Measurements from ENCODE around the gene CLEC18B.
"Not testable (repeated sequence)": the region's sequence is repeated elsewhere in the genome, so short reads cannot be mapped to it uniquely, and the experiment has no call there.

CLEC18B gene

GRCh38 chr16:74413920-74414319, 7.4 kb downstream of the CLEC18B start:
- not testable (repeated sequence) for H3K27me3 ChIP-seq, H3K36me3 ChIP-seq, H3K4me3 ChIP-seq, H3K9me3 ChIP-seq, H3K4me2 ChIP-seq, H4K20me1 ChIP-seq, H3K9ac ChIP-seq, H3K4me1 ChIP-seq, H3K27ac ChIP-seq

DNA sequence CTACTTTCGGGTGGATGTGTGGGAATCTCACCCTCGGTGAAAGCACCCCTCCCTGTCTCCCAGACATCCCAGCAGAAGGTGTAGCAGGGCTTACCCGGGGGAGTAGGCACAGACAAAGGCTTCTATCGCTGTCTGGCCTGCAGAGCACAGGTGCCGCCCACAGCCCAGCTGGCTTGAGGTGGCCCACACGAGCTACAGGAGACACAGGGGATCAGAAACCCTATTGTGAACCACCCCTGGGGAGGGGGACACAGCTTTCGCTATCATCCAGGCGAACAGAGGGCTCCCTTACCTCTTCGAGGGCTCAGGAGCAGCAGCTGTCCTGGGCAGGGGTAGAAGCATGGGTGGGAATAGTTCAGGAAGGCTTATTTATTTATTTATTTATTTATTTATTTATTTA, 7.8 kb downstream of the CLEC18B start:
- H3K4me2 ChIP-seq, H3K9me3 ChIP-seq, H3K4me3 ChIP-seq, H4K20me1 ChIP-seq, H3K9ac ChIP-seq, H3K27me3 ChIP-seq, H3K27ac ChIP-seq, H3K4me1 ChIP-seq, H3K36me3 ChIP-seq: not testable (repeated sequence)

GRCh38 chr16:74412775-74413390, 8.4 kb downstream of the CLEC18B start:
- H3K4me2 ChIP-seq, H3K4me1 ChIP-seq, H3K27me3 ChIP-seq, H4K20me1 ChIP-seq, H3K4me3 ChIP-seq, H3K9me3 ChIP-seq, H3K36me3 ChIP-seq, H3K9ac ChIP-seq, H3K27ac ChIP-seq: not testable (repeated sequence)

- not testable (repeated sequence) for H3K9me3 ChIP-seq, H3K36me3 ChIP-seq, H4K20me1 ChIP-seq, H3K4me3 ChIP-seq, H3K27ac ChIP-seq, H3K9ac ChIP-seq, H3K4me1 ChIP-seq, H3K4me2 ChIP-seq, H3K27me3 ChIP-seq
Measured at GRCh38 chr16:74412138-74412774, 9.0 kb downstream of the CLEC18B start.

DNA sequence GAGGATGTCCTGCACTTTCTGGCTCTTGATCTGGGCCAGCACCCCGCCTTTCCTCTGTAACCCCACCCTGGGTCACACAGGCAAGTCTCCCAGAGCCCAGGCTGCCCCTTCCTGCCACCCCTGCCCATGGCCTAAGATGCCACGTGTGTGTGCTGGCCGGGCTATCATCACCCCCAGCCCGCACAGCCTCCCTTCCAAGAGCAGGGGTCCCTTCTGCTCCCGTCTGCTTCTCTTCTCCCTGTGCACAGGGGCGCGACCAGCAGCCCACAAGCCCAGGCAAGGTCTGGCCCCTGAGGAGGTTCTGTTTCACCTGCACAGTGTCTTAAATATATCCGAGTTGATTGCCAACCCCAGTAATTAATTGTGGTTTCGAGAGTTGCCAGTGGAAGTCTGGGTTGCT, 10.3 kb downstream of the CLEC18B start:
- not testable (repeated sequence) for H3K4me1 ChIP-seq, H3K4me2 ChIP-seq, H3K27ac ChIP-seq, H4K20me1 ChIP-seq, H3K4me3 ChIP-seq, H3K36me3 ChIP-seq, H3K9ac ChIP-seq, H3K9me3 ChIP-seq
- H3K27me3 ChIP-seq, result peaks cover 11% of the 10 kb centered on the region

DNA sequence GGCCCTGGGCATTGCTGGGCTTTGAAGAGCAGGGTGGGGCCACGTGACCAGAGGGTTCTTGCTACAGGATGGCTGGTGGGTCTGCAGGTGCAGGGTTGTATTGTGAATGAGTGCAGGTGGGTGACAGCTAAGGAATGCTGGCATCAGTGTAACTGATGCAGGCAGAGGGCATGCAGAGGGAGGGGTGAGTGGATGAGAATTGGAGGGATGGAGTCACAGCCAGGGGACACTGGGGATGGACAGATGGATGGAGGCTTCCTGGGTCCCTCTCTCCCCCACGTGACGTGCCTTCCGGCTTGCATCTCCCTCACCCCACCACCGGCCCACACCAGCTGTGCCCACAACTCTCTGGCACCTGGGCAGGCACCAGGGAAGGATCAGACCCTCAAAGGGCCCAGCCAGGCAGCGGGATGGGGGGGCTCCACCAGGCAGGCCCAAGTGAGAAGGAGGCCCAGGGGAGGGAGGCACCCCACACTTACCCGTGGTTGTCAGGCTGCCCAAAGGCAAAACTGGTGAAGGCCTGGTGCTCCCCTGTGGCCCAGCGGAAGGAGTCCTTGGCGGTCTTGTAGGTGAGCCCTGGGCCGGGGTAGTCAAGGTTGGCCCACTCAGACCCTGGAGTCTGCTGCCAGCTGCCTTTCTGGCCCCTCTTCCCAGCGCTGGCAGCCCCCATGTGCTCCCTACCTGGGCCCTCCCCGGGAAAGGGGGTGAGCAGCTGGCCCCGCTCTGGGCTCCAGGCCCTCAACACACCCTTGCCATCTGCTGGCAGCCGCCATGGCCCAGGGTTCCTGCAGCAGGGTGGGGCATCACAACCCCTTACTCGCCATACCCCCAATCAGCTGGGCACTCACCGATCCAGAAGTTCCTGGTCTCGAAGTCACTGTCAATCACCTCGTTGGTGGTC, 11.0 kb downstream of the CLEC18B start:
- not testable (repeated sequence) for H3K4me2 ChIP-seq, H3K9me3 ChIP-seq, H4K20me1 ChIP-seq, H3K9ac ChIP-seq, H3K36me3 ChIP-seq, H3K4me1 ChIP-seq, H3K4me3 ChIP-seq, H3K27ac ChIP-seq
- peaks cover 11% of the 10 kb centered on the region for H3K27me3 ChIP-seq

DNA sequence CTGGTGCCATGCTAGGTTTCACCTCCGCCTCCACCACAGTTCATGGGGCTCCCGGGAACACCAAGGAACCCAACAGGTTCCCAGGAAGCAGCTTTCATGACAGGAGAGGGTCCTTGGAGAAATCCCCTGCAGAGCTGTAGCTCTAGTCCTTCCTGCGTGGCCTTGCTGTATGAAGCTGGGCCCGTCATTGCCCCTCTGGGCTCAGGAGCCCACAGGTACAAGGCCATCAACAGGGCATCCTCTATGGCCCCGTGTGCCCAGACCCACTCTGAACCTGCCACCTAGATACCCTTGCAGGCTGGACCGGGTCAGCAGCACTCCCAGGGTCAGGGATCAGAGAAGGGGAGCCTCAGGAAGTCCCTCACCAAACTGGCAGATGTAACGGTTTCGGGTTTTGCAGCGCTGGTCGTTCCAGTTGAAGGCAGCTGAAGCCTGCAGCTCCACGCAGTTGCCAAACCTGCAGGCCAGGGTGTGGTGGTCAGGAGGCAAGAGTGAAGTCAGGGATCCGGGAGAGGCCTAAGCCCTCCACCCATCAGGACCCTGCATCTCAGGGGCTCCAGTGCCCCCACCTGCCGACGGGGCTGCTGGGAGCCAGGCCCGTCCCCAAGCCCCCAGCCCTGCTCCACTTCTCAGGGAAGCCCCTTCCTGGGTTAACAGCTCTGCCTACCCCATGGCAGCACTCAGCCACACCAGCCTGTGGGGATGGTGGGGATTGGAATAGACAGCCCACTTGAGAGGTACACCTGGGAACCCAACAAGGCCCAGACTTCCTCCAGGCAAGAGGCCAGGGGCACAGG, 11.9 kb downstream of the CLEC18B start:
- H3K9ac ChIP-seq, H3K27ac ChIP-seq, H3K4me3 ChIP-seq, H4K20me1 ChIP-seq, H3K4me1 ChIP-seq, H3K4me2 ChIP-seq, H3K36me3 ChIP-seq, H3K9me3 ChIP-seq: not testable (repeated sequence)
- H3K27me3 ChIP-seq, result peaks cover 11% of the 10 kb centered on the region

- not testable (repeated sequence) for H3K36me3 ChIP-seq, H3K9ac ChIP-seq, H3K9me3 ChIP-seq, H3K4me1 ChIP-seq, H3K27ac ChIP-seq, H4K20me1 ChIP-seq
- Histone ChIP-seq H3K27me3 (peaks cover 11% of the 10 kb centered on the region), H3K4me3 (0 out of 2 replicates have a peak overlapping the region, but pooled peaks have one; percentile 41), H3K4me2 (peak overlapping the region; percentile 28; the same call in 1 of the 2 replicates)
Measured at GRCh38 chr16:74407362-74407705, 13.9 kb downstream of the CLEC18B start.

GRCh38 chr16:74406600-74407361, 14.5 kb downstream of the CLEC18B start:
- Histone ChIP-seq H3K4me3 (0 out of 2 replicates have a peak overlapping the region, but pooled peaks have one; percentile 41), H3K27me3 (peaks cover 11% of the 10 kb centered on the region), H3K4me2 (peak overlapping the region; percentile 28; the same call in 1 of the 2 replicates)
- not testable (repeated sequence) for H3K4me1 ChIP-seq, H3K27ac ChIP-seq, H3K9ac ChIP-seq, H4K20me1 ChIP-seq, H3K36me3 ChIP-seq, H3K9me3 ChIP-seq

GRCh38 chr16:74404148-74404933, 16.9 kb downstream of the CLEC18B start:
- peaks cover 11% of the 10 kb centered on the region for H3K27me3 ChIP-seq
- not testable (repeated sequence) for H3K9ac ChIP-seq, H3K27ac ChIP-seq, H3K36me3 ChIP-seq, H3K4me3 ChIP-seq, H4K20me1 ChIP-seq, H3K4me2 ChIP-seq, H3K4me1 ChIP-seq, H3K9me3 ChIP-seq

- H3K4me1 ChIP-seq, H4K20me1 ChIP-seq, H3K27ac ChIP-seq, H3K27me3 ChIP-seq, H3K4me2 ChIP-seq, H3K4me3 ChIP-seq, H3K9ac ChIP-seq, H3K36me3 ChIP-seq, H3K9me3 ChIP-seq: not testable (repeated sequence)
Measured at GRCh38 chr16:74400238-74400637, 21.0 kb downstream of the CLEC18B start.

DNA sequence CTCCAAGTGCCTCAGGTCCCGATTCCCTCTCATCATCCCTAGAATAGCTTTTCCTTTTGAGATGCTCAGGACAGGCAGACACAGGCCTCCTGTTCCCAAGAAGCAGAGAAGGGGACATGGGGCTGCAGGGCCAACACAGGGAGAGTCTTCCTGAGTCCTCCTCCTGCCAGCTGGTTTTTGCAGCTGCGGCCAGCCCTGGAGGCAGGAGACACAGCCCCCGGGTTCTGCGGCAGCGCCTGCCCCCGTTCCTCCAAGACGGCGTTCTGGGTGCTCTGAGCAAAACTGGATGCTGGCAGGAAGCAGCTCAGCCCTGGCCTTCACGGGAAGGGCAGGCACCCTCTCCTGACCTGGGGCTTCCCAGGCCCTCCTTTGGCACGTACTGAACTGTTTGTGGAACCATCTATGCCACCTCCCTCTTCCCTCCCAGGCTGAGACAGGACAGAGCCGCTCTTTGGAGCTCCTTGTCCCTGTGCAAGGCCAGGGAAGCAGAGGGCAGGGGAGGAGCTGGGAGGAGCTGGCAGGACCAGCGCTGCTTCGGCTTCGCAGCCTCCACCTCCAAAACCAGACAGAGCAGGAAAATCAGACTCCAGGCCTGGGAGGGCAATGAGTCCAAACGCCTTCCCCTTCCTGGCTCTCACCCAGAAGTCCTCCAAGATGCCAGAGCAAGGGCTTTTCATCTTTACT, 22.9 kb downstream of the CLEC18B start:
- not testable (repeated sequence) for H3K9me3 ChIP-seq, H3K4me3 ChIP-seq, H3K27me3 ChIP-seq, H3K36me3 ChIP-seq, H3K27ac ChIP-seq, H4K20me1 ChIP-seq, H3K9ac ChIP-seq, H3K4me1 ChIP-seq, H3K4me2 ChIP-seq

All from BLaER1 (cell line).